ENCODE results near the gene IL1RAP.

GRCh38 chr3:190517687-190518086 lies 3.8 kb downstream of the IL1RAP start:
- TF ChIP-seq POLR2AphosphoS5 (IDR thresholded peaks at IDR 0.05; ENCODE audit: insufficient read depth, low read depth, low read length) (no peak), EZH2 (IDR thresholded peaks at IDR 0.05; ENCODE audit: borderline replicate concordance, low read depth, low read length, severe bottlenecking) (no peak), POLR2A (IDR thresholded peaks at IDR 0.05; ENCODE audit: low read depth, low read length) (no peak), CTCF (IDR thresholded peaks at IDR 0.05; ENCODE audit: extremely low read depth in 1 of 2, insufficient read depth in 1 of 2, low read depth in 1 of 2, low read length in 2 of 2) (no peak), JUN (IDR thresholded peaks at IDR 0.05; ENCODE audit: borderline replicate concordance, insufficient read depth, insufficient read length, low read depth) (no peak), MAX (IDR thresholded peaks at IDR 0.05; ENCODE audit: insufficient read depth, insufficient read length) (no peak)

Data from endothelial cell of umbilical vein (primary cell).